HTERT RPE-1 (cell line): ENCODE results near the gene PPIL1.

Experiments
- in situ Hi-C: fragments of 300-500 bp; cut with MboI; formaldehyde crosslinking; loops from 4 replicates; pipeline ENCODE4 v1.14.3; 2020; ENCODE audit warnings: low sequenced_read_pairs

Gene PPIL1

DNA sequence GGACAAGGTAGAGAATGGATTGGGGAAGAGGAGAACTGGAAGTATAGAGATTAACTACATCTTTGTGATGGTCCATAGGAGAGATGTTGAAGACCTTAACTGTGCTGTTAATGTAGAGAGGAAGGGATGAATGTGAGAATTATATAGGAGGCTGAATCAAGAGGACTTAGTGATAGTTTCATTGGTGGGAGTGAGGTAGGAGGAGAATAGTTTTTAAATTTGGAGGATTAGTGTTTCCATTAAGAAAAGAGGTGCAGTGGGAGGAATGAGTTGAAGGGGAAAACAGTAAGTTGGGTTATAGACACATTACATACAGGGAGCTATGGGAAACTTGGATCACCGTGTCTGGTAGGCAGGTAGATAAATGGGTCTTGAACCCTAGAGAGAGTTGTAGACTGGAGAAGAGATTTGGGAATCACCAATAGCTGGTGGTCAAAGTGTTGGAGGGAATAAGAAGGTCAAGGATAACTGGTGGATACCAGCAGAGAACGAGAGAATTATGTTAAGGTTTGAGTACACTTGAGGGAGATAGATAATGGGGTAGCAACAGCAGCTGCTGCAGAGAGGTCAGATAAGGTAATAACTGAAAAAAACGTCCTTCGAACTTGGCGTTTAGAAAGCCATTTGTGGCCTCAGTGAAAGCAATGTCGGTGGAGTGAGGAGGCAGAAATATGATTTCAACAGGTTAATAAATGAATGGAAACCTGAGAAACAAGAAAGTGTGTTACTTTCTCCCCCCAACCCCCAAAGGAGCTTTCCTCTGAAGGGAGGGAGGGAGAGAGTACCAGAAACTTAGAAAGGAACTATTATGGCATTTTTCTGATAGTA, 14.3 kb upstream of the PPIL1 start:
- in situ Hi-C loops: no loop called here

DNA sequence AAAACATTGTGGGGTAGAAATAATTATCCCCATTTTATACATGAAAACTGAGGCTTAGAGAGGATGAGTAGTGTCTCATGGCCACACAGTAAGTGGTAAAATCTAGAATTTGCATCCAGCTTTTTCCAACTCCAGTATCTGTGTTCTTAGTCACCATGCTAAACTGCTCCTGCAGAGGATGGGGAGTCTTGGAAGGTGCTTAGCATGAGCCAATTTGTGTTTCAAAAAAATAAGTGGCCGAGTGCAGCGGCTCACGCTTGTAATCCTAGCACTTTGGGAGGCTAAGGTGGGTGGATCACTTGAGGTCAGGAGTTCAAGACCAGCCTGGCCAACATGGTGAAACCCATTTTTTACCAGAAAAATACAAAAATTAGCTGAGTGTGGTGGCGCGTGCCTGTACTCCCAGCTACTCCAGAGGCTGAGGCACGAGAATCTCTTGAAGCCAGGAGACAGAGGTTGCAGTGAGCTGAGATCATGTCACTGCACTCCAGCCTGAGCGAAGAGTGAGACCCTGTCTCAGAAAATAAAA, 13.6 kb upstream of the PPIL1 start:
- in situ Hi-C loops: no loop called here

- in situ Hi-C loops: no loop called here
Measured at GRCh38 chr6:36886950-36887618, 12.5 kb upstream of the PPIL1 start.

- in situ Hi-C loops: no loop called here
Measured at GRCh38 chr6:36885461-36886401, 11.1 kb upstream of the PPIL1 start, which contains the start of gene C6orf89. C6orf89 (plus strand) TSS chr6:36885952; CDS start chr6:36899445, 13,493 bp downstream.

DNA sequence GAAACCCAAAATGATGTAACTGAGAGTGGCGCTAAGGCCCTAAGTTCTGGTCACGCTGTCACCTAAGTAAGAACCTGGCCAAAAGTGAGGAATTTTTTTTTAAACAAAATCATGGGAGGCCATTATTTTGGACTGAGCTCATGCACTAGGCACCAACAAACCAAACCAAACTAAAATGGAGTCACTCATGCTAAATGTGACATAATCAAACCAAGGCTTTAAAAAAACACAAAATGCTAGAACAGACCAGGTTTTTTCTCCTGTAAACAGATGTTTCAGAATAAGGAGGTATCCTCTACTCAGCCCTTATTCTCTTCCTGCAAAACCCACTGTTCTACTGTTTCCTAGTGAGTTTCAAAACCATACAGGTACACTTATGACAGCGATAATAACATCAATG, 10.0 kb upstream of the PPIL1 start:
- in situ Hi-C loops: no loop called here

GRCh38 chr6:36875250-36875633, 639 bp upstream of the PPIL1 start:
- in situ Hi-C loops: no loop called here

- in situ Hi-C loops: no loop called here
Measured at GRCh38 chr6:36873612-36874442, 776 bp downstream of the PPIL1 start.

DNA sequence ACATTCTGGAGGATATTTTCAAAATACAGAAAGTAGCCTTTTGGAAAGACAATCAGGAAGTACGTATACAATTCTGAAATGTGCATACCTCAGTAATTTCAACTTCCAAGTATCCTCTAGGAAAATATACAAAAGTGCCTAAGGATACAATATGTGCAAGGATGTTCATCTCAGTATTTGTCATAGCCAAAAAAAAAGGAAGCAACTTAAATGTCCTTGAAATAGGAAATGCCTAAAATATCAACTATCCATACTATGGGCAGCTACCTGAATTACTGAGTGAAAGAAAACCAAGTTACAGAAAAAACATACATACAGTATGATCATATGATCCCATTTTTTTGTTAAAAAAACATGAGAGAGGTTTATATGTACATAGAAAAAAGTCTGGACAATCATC, 1.5 kb downstream of the PPIL1 start:
- in situ Hi-C loops: no loop called here

DNA sequence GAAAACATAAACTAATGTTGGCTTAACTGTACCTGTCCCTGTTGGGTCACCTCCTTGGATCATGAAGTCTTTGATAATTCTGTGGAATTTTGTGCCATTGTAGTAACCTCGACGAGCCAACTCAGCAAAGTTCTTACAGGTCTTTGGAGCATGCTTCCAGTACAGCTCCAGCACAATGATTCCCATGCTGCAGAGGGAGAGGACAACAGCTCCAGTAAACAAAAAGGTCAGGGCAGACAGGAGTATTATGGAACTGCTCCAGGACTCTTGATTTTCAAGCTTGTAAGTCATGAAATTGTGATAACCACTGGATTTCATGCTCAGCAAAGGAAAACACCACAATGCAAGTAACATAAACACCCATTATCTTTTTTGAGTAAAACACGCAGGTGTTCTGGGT, 2.9 kb downstream of the PPIL1 start:
- in situ Hi-C loops: no loop called here

DNA sequence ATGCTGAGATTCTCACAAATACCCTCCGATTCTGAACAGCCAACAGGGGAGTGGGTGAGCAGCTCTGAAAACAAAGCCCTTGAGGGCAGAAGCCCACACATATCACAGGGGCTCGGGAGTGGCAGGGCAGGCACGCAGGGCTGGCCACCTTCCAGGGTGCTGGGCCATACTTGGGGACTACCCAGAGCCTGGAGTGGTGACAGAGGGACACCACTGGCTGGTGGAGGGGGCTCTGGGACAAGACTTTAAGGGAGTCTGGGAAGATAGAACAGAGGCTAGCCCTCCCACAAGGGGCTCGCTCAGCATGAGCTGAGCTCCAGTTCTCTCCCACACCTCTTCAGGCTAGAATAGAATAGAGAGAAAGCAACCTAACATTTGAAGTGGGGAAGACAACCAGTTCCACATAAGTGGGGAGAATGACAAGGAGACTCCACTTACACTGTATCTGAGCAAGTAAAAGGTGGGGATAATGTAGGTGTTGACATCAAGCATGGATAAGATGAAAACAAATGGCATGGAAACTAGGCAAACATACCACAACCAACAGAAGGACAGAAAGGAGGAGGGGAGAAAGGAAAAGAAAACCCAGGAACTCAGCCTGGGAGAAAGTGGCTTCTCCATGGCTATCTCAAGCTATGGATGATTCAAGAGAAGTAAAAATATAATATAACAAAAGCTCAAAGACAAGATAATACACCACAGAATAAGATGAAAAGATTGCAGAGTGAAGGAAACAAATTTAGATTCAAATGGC, 7.0 kb downstream of the PPIL1 start:
- in situ Hi-C loops: no loop called here

DNA sequence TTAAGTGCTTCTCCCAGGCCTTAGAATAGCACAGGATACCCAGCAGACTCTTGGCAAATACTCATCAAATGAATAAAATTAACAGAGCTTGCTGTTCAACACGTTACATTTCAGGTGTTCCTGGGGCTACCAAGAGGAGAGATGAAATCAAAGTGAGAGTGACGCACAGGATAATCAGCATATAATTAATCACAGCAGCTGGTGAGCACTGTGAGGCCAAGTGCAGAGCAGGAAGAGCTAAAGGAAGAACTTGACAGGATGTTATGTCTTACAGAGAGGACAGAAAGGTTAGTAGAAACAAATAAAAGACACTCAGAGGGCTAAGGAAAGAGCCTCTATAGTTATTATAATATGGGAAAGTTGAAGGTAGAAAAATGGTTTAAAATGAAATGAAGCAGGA, 8.8 kb downstream of the PPIL1 start:
- in situ Hi-C loops: no loop called here

GRCh38 chr6:36863670-36864540, 10.7 kb downstream of the PPIL1 start:
- in situ Hi-C loops: no loop called here

GRCh38 chr6:36862848-36863382, 11.7 kb downstream of the PPIL1 start:
- in situ Hi-C loops: no loop called here

DNA sequence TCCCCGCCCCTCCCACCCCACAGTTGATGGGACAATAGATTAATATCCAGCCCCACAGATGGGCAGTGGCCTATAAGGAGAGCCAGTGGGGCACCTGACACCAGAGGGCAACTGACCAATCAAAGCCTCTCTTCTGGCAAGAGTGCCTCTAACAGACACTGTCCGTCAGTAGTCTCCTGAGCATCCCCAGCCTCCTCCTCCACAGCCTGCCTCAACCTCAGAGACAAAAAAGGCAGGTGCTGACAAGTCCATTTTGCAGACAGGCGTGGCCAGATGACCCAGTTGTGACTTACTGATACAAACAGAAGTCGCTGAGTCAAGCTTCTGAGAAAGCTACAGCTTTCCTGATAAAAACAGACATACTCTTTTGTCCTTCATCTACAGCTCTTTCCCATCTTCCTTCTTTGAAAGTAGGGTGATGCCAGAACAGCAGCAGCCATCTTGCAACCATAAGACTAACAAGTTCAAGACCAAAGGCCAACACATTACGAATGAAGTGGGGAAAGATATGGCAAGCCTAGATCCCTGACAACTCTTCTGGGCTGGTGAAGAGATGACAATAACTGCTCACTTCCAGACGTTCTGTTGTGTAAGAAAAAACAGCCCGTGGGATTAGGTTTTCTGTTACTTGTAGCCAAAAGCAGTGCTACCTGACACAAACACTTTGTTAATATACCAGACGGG, 12.3 kb downstream of the PPIL1 start:
- in situ Hi-C loops: no loop called here

GRCh38 chr6:36860126-36860525, 14.5 kb downstream of the PPIL1 start:
- in situ Hi-C loops: no loop called here

GRCh38 chr6:36858407-36858981, 16.1 kb downstream of the PPIL1 start:
- in situ Hi-C loops: no loop called here

- in situ Hi-C loops: no loop called here
Measured at GRCh38 chr6:36857325-36857724, 17.3 kb downstream of the PPIL1 start.
